NT2/D1 (cell line): Measurements from ENCODE around the gene THBS3.

Experiments
- SUZ12 ChIP-seq: IDR thresholded peaks from 2 replicates; pipeline ENCODE4 v1.6.1; 2011; ENCODE audit not compliant: insufficient read length, insufficient read depth; ENCODE audit errors: extremely low read depth
- YY1 ChIP-seq: IDR thresholded peaks from 2 replicates; pipeline ENCODE4 v1.6.1; 2011; ENCODE audit not compliant: insufficient read length, insufficient read depth

GRCh38 chr1:155158991-155159390, 48.7 kb downstream of the THBS3 start:
- TF ChIP-seq SUZ12 (no peak), YY1 (no peak)
